HepG2 (cell line): Measurements from ENCODE around the gene BUB1. TPM values are rescaled to one million over a fixed set of nuclear protein-coding genes. Genes with fewer than 3 reads are reported as not detected.

Source experiments
- JARID2 ChIP-seq: sonication (generic); formaldehyde crosslinking; IDR thresholded peaks from 2 replicates; pipeline ENCODE4 v1.8.1; 2023; ENCODE audit warnings: missing genetic modification reagents, inconsistent platforms; ENCODE audit not compliant: insufficient replicate concordance
- MTA3 ChIP-seq: sonication (generic); formaldehyde crosslinking; IDR thresholded peaks from 2 replicates; pipeline ENCODE4 v1.4.0; 2020; ENCODE audit warnings: missing genetic modification reagents
- MTF2 ChIP-seq: sonication (generic); formaldehyde crosslinking; IDR thresholded peaks from 2 replicates; pipeline ENCODE4 v1.5.0; 2020; ENCODE audit warnings: missing genetic modification reagents, borderline replicate concordance
- SP1 ChIP-seq, 2 experiments: fragments of 450-650 bp in 1 of 2; sonication (generic) in 1 of 2; formaldehyde crosslinking in 1 of 2; IDR thresholded peaks; 2 replicates each; pipeline versions ENCODE4 v1.4.0 to v1.6.1; 2016 to 2020; ENCODE audit warnings: missing genetic modification reagents in 1 of 2
- TBP ChIP-seq: sonication (generic); formaldehyde crosslinking; IDR thresholded peaks from 2 replicates; pipeline ENCODE4 v1.5.0; 2020; ENCODE audit warnings: missing genetic modification reagents
- TBX3 ChIP-seq: fragments of 450-650 bp; IDR thresholded peaks from 2 replicates; pipeline ENCODE4 v1.6.1; 2017; ENCODE audit warnings: antibody characterized with exemption, mild to moderate bottlenecking, inconsistent platforms, borderline replicate concordance
- THYN1 ChIP-seq: sonication (generic); formaldehyde crosslinking; IDR thresholded peaks from 2 replicates; pipeline ENCODE4 v1.8.1; 2023; ENCODE audit warnings: low read depth, mild to moderate bottlenecking, moderate library complexity, missing genetic modification reagents, borderline replicate concordance
- XBP1 ChIP-seq: sonication (generic); formaldehyde crosslinking; IDR thresholded peaks from 2 replicates; pipeline ENCODE4 v1.5.0; 2020; ENCODE audit warnings: missing genetic modification reagents
- ZNF121 ChIP-seq: sonication (generic); formaldehyde crosslinking; IDR thresholded peaks from 2 replicates; pipeline ENCODE4 v1.5.0; 2020; ENCODE audit warnings: mild to moderate bottlenecking, missing genetic modification reagents
- ZNF382 ChIP-seq: sonication (generic); formaldehyde crosslinking; IDR thresholded peaks from 2 replicates; pipeline ENCODE4 v1.5.0; 2020; ENCODE audit warnings: missing genetic modification reagents, mild to moderate bottlenecking, borderline replicate concordance
- ZNF530 ChIP-seq: sonication (generic); formaldehyde crosslinking; IDR thresholded peaks from 2 replicates; pipeline ENCODE4 v1.5.0; 2020; ENCODE audit warnings: low read depth, mild to moderate bottlenecking, missing genetic modification reagents
- ZNF7 ChIP-seq: IDR thresholded peaks from 2 replicates; pipeline ENCODE4 v1.6.1; 2016; ENCODE audit warnings: missing biosample characterization, missing genetic modification reagents
- ZNF737 ChIP-seq: sonication (generic); formaldehyde crosslinking; IDR thresholded peaks from 2 replicates; pipeline ENCODE4 v1.5.0; 2020; ENCODE audit warnings: missing genetic modification reagents, mild to moderate bottlenecking, borderline replicate concordance
- polyA plus RNA-seq, 8 experiments: library from polyadenylated mRNA; depleted of rRNA in 3 of 8; stranded (reverse) in 7 of 8; unstranded in 1 of 8; fragments of >200 nt; fragmentation: Illumina TruSeq in 4 of 8; extraction: Trizol in 4 of 8; gene quantifications; 2 replicates each; pipeline versions ENCODE4 v1.2.1 to v1.2.3, GENCODE V29; 2011 to 2016; ENCODE audit warnings: low read depth in 4 of 8, missing spikeins in 1 of 8, mixed read lengths in 1 of 8; ENCODE audit not compliant: insufficient read depth in 1 of 8
- total RNA-seq, 5 experiments: library from RNA; depleted of rRNA; stranded (reverse); fragments of >200 nt; fragmentation: Illumina TruSeq; extraction: Trizol; gene quantifications; 2 replicates each; pipeline ENCODE4 v1.2.3, GENCODE V29; 2016; ENCODE audit warnings: low read depth in 1 of 5
- TF ChIP-seq, protein P1 (sequence below): sonication (generic); formaldehyde crosslinking; IDR thresholded peaks from 2 replicates; pipeline ENCODE4 v1.4.0; 2020; ENCODE audit warnings: mild to moderate bottlenecking, missing genetic modification reagents
- TF ChIP-seq, protein P2 (sequence below): sonication (generic); IDR thresholded peaks from 2 replicates; pipeline ENCODE4 v1.6.1; 2016; ENCODE audit warnings: low read depth, borderline replicate concordance
- TF ChIP-seq, protein P3 (sequence below): sonication (generic); formaldehyde crosslinking; IDR thresholded peaks from 2 replicates; pipeline ENCODE4 v1.4.0; 2020; ENCODE audit warnings: missing genetic modification reagents
- TF ChIP-seq, protein P4 (sequence below): sonication (generic); formaldehyde crosslinking; IDR thresholded peaks from 2 replicates; pipeline ENCODE4 v1.5.1; 2020; ENCODE audit warnings: mild to moderate bottlenecking, missing genetic modification reagents, moderate library complexity
- TF ChIP-seq, protein P5 (sequence below): IDR thresholded peaks from 2 replicates; pipeline ENCODE4 v1.6.1; 2016
- TF ChIP-seq, protein P6 (sequence below): sonication (generic); formaldehyde crosslinking; IDR thresholded peaks from 2 replicates; pipeline ENCODE4 v1.4.0; 2020; ENCODE audit warnings: missing genetic modification reagents, borderline replicate concordance

The BUB1 gene
- total and polyA plus RNA-seq, 2 of the 13 experiments (the other 11 are each of a cell fraction or from before 2014, with no cell fraction given) = 27.8 to 52.6 TPM

DNA sequence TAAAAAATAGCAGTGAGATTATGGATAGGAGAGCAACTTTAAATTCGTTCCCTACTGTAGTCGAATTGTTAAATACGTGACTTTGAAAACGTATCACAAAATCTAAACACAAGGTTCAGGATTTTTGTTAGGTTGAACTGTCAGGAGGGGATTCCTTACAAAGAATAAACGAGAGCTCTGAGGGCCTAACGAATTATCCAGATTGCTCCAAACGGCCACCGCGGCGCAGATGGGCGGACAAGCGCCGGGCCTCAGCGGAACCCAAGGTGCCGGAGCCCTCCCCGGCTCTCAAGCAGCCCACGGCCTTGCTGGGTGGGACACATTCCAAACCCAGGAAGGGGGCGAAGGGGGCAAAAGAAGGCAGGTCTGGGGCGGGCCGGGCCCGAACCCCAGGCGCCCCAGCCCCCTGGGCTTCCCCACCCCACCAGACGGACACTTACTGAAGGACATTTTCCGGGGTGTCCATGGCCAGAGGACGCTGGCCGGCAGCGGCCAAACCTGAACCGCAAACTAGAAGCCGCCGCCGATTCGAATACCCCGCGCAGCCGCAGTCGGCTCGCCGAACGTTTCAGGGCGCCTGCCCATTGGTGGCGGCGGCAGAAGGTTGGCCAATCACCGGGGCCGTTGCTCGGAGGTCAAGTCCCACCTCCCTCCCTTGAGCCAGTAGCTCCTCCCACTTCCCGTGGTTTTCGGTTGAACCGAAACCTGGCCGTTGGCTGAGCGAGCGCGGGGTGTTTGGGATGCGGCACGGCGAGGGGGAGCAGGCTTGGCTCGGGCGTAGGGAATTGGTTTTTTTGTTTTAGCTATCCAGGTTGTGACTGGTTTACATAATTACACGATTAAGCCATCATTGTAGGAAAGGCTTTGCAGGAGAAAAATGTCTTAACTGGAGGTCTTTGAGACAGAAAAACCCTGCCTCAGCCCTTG lies at the start of gene BUB1 (continued):
- TF ChIP-seq, protein P1, sequence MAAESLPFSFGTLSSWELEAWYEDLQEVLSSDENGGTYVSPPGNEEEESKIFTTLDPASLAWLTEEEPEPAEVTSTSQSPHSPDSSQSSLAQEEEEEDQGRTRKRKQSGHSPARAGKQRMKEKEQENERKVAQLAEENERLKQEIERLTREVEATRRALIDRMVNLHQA (CRISPR knock-in tag) = no peak
- TF ChIP-seq JARID2 = no peak
- no peak for TF ChIP-seq ZNF382 (CRISPR knock-in tag)
- no peak for TF ChIP-seq THYN1 (CRISPR knock-in tag)
- no peak for TF ChIP-seq ZNF530 (CRISPR knock-in tag)
- TF ChIP-seq TBP = peak; percentile 67; the same call in 1 of the 2 replicates
- TF ChIP-seq ZNF737 (CRISPR knock-in tag) = no peak
- no peak for TF ChIP-seq MTA3 (CRISPR knock-in tag)
- TF ChIP-seq ZNF7 (CRISPR knock-in tag) = no peak
- TF ChIP-seq, protein P2, sequence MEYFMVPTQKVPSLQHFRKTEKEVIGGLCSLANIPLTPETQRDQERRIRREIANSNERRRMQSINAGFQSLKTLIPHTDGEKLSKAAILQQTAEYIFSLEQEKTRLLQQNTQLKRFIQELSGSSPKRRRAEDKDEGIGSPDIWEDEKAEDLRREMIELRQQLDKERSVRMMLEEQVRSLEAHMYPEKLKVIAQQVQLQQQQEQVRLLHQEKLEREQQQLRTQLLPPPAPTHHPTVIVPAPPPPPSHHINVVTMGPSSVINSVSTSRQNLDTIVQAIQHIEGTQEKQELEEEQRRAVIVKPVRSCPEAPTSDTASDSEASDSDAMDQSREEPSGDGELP = no peak
- TF ChIP-seq MTF2 (CRISPR knock-in tag) = no peak
- no peak for TF ChIP-seq XBP1 (CRISPR knock-in tag)
- no peak; the same call in 1 of the 2 replicates for TF ChIP-seq ZNF121 (CRISPR knock-in tag)
- TF ChIP-seq, protein P3, sequence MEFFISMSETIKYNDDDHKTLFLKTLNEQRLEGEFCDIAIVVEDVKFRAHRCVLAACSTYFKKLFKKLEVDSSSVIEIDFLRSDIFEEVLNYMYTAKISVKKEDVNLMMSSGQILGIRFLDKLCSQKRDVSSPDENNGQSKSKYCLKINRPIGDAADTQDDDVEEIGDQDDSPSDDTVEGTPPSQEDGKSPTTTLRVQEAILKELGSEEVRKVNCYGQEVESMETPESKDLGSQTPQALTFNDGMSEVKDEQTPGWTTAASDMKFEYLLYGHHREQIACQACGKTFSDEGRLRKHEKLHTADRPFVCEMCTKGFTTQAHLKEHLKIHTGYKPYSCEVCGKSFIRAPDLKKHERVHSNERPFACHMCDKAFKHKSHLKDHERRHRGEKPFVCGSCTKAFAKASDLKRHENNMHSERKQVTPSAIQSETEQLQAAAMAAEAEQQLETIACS (CRISPR knock-in tag) = no peak
- TF ChIP-seq, protein P4, sequence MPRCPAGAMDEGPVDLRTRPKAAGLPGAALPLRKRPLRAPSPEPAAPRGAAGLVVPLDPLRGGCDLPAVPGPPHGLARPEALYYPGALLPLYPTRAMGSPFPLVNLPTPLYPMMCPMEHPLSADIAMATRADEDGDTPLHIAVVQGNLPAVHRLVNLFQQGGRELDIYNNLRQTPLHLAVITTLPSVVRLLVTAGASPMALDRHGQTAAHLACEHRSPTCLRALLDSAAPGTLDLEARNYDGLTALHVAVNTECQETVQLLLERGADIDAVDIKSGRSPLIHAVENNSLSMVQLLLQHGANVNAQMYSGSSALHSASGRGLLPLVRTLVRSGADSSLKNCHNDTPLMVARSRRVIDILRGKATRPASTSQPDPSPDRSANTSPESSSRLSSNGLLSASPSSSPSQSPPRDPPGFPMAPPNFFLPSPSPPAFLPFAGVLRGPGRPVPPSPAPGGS = peak; percentile 87; the same call in 1 of the 2 replicates
- no peak for TF ChIP-seq SP1 (IDR thresholded peaks at IDR 0.05)
- TF ChIP-seq SP1 (CRISPR knock-in tag; IDR thresholded peaks at IDR 0.05) = peak; percentile 96
- TF ChIP-seq TBX3 = peak; percentile 80; the same call in 1 of the 2 replicates
- TF ChIP-seq, protein P5, sequence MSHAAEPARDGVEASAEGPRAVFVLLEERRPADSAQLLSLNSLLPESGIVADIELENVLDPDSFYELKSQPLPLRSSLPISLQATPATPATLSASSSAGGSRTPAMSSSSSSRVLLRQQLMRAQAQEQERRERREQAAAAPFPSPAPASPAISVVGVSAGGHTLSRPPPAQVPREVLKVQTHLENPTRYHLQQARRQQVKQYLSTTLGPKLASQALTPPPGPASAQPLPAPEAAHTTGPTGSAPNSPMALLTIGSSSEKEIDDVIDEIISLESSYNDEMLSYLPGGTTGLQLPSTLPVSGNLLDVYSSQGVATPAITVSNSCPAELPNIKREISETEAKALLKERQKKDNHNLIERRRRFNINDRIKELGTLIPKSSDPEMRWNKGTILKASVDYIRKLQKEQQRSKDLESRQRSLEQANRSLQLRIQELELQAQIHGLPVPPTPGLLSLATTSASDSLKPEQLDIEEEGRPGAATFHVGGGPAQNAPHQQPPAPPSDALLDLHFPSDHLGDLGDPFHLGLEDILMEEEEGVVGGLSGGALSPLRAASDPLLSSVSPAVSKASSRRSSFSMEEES (CRISPR knock-in tag) = 0 out of 2 replicates have a peak, but pooled peaks have one; percentile 38
- TF ChIP-seq, protein P6, sequence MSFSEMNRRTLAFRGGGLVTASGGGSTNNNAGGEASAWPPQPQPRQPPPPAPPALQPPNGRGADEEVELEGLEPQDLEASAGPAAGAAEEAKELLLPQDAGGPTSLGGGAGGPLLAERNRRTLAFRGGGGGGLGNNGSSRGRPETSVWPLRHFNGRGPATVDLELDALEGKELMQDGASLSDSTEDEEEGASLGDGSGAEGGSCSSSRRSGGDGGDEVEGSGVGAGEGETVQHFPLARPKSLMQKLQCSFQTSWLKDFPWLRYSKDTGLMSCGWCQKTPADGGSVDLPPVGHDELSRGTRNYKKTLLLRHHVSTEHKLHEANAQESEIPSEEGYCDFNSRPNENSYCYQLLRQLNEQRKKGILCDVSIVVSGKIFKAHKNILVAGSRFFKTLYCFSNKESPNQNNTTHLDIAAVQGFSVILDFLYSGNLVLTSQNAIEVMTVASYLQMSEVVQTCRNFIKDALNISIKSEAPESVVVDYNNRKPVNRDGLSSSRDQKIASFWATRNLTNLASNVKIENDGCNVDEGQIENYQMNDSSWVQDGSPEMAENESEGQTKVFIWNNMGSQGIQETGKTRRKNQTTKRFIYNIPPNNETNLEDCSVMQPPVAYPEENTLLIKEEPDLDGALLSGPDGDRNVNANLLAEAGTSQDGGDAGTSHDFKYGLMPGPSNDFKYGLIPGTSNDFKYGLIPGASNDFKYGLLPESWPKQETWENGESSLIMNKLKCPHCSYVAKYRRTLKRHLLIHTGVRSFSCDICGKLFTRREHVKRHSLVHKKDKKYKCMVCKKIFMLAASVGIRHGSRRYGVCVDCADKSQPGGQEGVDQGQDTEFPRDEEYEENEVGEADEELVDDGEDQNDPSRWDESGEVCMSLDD (CRISPR knock-in tag) = 0 out of 2 replicates have a peak, but pooled peaks have one; percentile 18
